HCT116 (cell line): ENCODE measurements around the gene BTLA. TPM values are rescaled to one million over a fixed set of nuclear protein-coding genes. Genes with fewer than 3 reads are reported as not detected.

Experiments
- ATAC-seq: fragments of 200-7000 bp; cut with Tn5 transposase; 2 replicates; pipeline ENCODE4 v1.9.1; 2020; ENCODE audit warnings: mild to moderate bottlenecking, moderate library complexity
- BruUV-seq: library from RNA; stranded (reverse); fragments of 400-500 nt; replicated peaks from 2 replicates; lab custom pipeline; 2021; lab: Mats Ljungman, UMichigan
- CTCF ChIA-PET: fragments of 300-600 bp; sonication (Branson Sonifier 250); formaldehyde crosslinking; loops from one replicate; lab custom pipeline; 2021; ENCODE audit warnings: antibody characterized with exemption; lab: Charles Lee
- POLR2A ChIA-PET: fragments of 300-600, 350-600 bp; sonication (Branson Sonifier 250); formaldehyde crosslinking; loops from one replicate; lab custom pipeline; 2021; ENCODE audit warnings: antibody characterized with exemption; lab: Charles Lee
- RAD21 ChIA-PET, 2 experiments: fragments of 300-600 bp; sonication (Branson Sonifier 250); formaldehyde crosslinking; loops; one replicate each; lab custom pipeline; 2023; ENCODE audit warnings: low total read pairs in 2 of 2; ENCODE audit not compliant: uncharacterized antibody in 2 of 2, unreplicated experiment in 2 of 2, low non-redundant PET in 1 of 2; lab: Charles Lee
- DNase-seq: peaks from one replicate; pipeline ENCODE4 v3.0.0-alpha.2; 2010; ENCODE audit warnings: low read depth, low spot score
- H2AFZ ChIP-seq: fragments of 200-600 bp; shearing (Covaris generic), sonication (generic); 2 replicates; pipeline ENCODE4 v1.6.1; 2017; ENCODE audit warnings: low read depth, mixed run types, mixed read lengths, antibody characterized with exemption, low read length; ENCODE audit not compliant: poor library complexity, severe bottlenecking
- H3K27ac ChIP-seq: 2 replicates; pipeline ENCODE4 v1.5.1; 2012; ENCODE audit warnings: low read depth, low read length
- H3K27me3 ChIP-seq: fragments of 200-600 bp; sonication (generic); 2 replicates; pipeline ENCODE4 v1.6.1; 2016; ENCODE audit warnings: mixed run types, low read length, mixed read lengths; ENCODE audit not compliant: insufficient read depth
- H3K36me3 ChIP-seq, 2 experiments: fragments of 200-500 bp in 1 of 2; fragments of 200-600 bp in 1 of 2; sonication (Bioruptor generic) in 1 of 2; sonication (generic) in 1 of 2; 2 replicates each; pipeline versions ENCODE4 v1.5.1 to v1.6.1; 2014 to 2016; ENCODE audit warnings: low read length in 2 of 2, inconsistent platforms in 1 of 2, mixed read lengths in 1 of 2, mixed run types in 1 of 2; ENCODE audit not compliant: insufficient read depth in 2 of 2, control insufficient read depth in 1 of 2
- H3K4me1 ChIP-seq, 2 experiments: fragments of 200-600 bp in 1 of 2; sonication (generic) in 1 of 2; 2 replicates each; pipeline versions ENCODE4 v1.5.1 to v1.6.1; 2012 to 2017; ENCODE audit warnings: low read length in 2 of 2, inconsistent platforms in 1 of 2, mild to moderate bottlenecking in 1 of 2, mixed read lengths in 1 of 2, mixed run types in 1 of 2, moderate library complexity in 1 of 2; ENCODE audit not compliant: insufficient read depth in 2 of 2, control insufficient read depth in 1 of 2
- H3K4me2 ChIP-seq: fragments of 200-600 bp; sonication (generic); 2 replicates; pipeline ENCODE4 v1.6.1; 2017; ENCODE audit warnings: mixed run types, low read length, mixed read lengths
- H3K4me3 ChIP-seq, 2 experiments: fragments of 200-600 bp in 1 of 2; sonication (generic) in 1 of 2; replicated peaks in 1 of 2; 2 replicates each; pipeline ENCODE4 v1.5.1; 2011 to 2016; ENCODE audit warnings: low read length in 2 of 2, control low read depth in 1 of 2, low read depth in 1 of 2, mild to moderate bottlenecking in 1 of 2, mixed read lengths in 1 of 2, mixed run types in 1 of 2
- H3K79me2 ChIP-seq: fragments of 200-600 bp; sonication (generic); 2 replicates; pipeline ENCODE4 v1.6.1; 2017; ENCODE audit warnings: mild to moderate bottlenecking, mixed run types, low read length, moderate library complexity, mixed read lengths; ENCODE audit not compliant: insufficient read depth
- H3K9ac ChIP-seq: fragments of 200-600 bp; sonication (generic); 2 replicates; pipeline ENCODE4 v1.6.1; 2016; ENCODE audit warnings: low read length, mixed read lengths
- H3K9me2 ChIP-seq: fragments of 200-600 bp; sonication (generic), shearing (Covaris generic); 2 replicates; pipeline ENCODE4 v1.6.1; 2017; ENCODE audit warnings: mixed run types, mild to moderate bottlenecking, moderate library complexity; ENCODE audit not compliant: insufficient read depth
- H3K9me3 ChIP-seq, 2 experiments: fragments of 200-500 bp in 1 of 2; fragments of 200-600 bp in 1 of 2; sonication (Bioruptor generic) in 1 of 2; sonication (generic) in 1 of 2; 2 replicates each; pipeline ENCODE4 v1.6.1; 2014 to 2017; ENCODE audit warnings: low read length in 2 of 2, mixed read lengths in 2 of 2, inconsistent platforms in 1 of 2, low read depth in 1 of 2, mild to moderate bottlenecking in 1 of 2, mixed run types in 1 of 2, moderate library complexity in 1 of 2; ENCODE audit not compliant: control insufficient read depth in 1 of 2, insufficient read depth in 1 of 2
- H4K20me1 ChIP-seq: fragments of 200-600 bp; sonication (generic), shearing (Covaris generic); 2 replicates; pipeline ENCODE4 v1.6.1; 2017; ENCODE audit warnings: mixed run types, mild to moderate bottlenecking, moderate library complexity; ENCODE audit not compliant: insufficient read depth
- CBX3 ChIP-seq: IDR thresholded peaks from 2 replicates; pipeline ENCODE4 v1.6.1; 2012; ENCODE audit warnings: low read depth
- CEBPB ChIP-seq: IDR thresholded peaks from 2 replicates; pipeline ENCODE4 v1.6.1; 2012; ENCODE audit warnings: low read depth
- EGR1 ChIP-seq: IDR thresholded peaks from 2 replicates; pipeline ENCODE4 v1.6.1; 2012; ENCODE audit warnings: low read depth
- ELF1 ChIP-seq: IDR thresholded peaks from 2 replicates; pipeline ENCODE4 v1.6.1; 2012; ENCODE audit warnings: low read depth, borderline replicate concordance
- EZH2 ChIP-seq: fragments of 200-600 bp; sonication (generic); IDR thresholded peaks from 2 replicates; pipeline ENCODE4 v1.6.1; 2017; ENCODE audit warnings: antibody characterized with exemption, mixed run types
- FOSL1 ChIP-seq: IDR thresholded peaks from 2 replicates; pipeline ENCODE4 v1.6.1; 2012; ENCODE audit warnings: low read depth
- POLR2A ChIP-seq: IDR thresholded peaks from 2 replicates; pipeline ENCODE4 v1.7.0; 2011; ENCODE audit warnings: borderline replicate concordance; ENCODE audit not compliant: insufficient read depth, insufficient read length; ENCODE audit errors: extremely low read depth
- POLR2AphosphoS5 ChIP-seq: IDR thresholded peaks from 2 replicates; pipeline ENCODE4 v1.6.1; 2011; ENCODE audit warnings: mild to moderate bottlenecking, low read depth, low read length, moderate library complexity
- RAD21 ChIP-seq: IDR thresholded peaks from 2 replicates; pipeline ENCODE4 v1.6.1; 2012; ENCODE audit warnings: low read depth, mild to moderate bottlenecking
- SIN3A ChIP-seq: IDR thresholded peaks from 2 replicates; pipeline ENCODE4 v1.6.1; 2012; ENCODE audit warnings: low read depth
- SP1 ChIP-seq: IDR thresholded peaks from 2 replicates; pipeline ENCODE4 v1.6.1; 2012; ENCODE audit warnings: low read depth
- TCF7L2 ChIP-seq: IDR thresholded peaks from 2 replicates; pipeline ENCODE4 v1.7.0; 2011; ENCODE audit warnings: borderline replicate concordance, inconsistent platforms; ENCODE audit not compliant: insufficient read depth, insufficient read length; ENCODE audit errors: extremely low read depth
- ZFX ChIP-seq: fragments of 450-650 bp; IDR thresholded peaks from 2 replicates; pipeline ENCODE4 v1.6.1; 2017
- ZNF274 ChIP-seq: fragments of 200-500 bp; sonication (Bioruptor generic); IDR thresholded peaks from 2 replicates; pipeline ENCODE4 v1.6.1; 2014; ENCODE audit warnings: mild to moderate bottlenecking, low read depth, low read length, inconsistent platforms
- intact Hi-C: fragments of 100-400 bp; cut with micrococcal nuclease; formaldehyde crosslinking; loops from 2 replicates; pipeline ENCODE4 v1.10.0; 2022
- total RNA-seq: library from RNA; stranded (reverse); gene quantifications from one replicate; pipeline ENCODE4 v1.2.1, GENCODE V29; 2021; ENCODE audit not compliant: unreplicated experiment
- TF ChIP-seq, protein P1 (sequence below), 3 experiments: fragments of 200-600 bp in 1 of 3; sonication (generic) in 1 of 3; IDR thresholded peaks in 2 of 3; conservative IDR thresholded peaks in 1 of 3; 2 replicates each; pipeline ENCODE4 v1.5.1; 2012 to 2017; ENCODE audit warnings: low read depth in 2 of 3, low read length in 2 of 3, antibody characterized with exemption in 1 of 3, borderline replicate concordance in 1 of 3, control low read depth in 1 of 3, mild to moderate bottlenecking in 1 of 3, mixed read lengths in 1 of 3, mixed run types in 1 of 3, moderate library complexity in 1 of 3; ENCODE audit not compliant: insufficient read depth in 1 of 3
- TF ChIP-seq, protein P2 (sequence below): IDR thresholded peaks from 2 replicates; pipeline ENCODE4 v1.6.1; 2012; ENCODE audit warnings: low read depth
- TF ChIP-seq, protein P3 (sequence below): IDR thresholded peaks from 2 replicates; pipeline ENCODE4 v1.6.1; 2012
- TF ChIP-seq, protein P4 (sequence below): IDR thresholded peaks from 2 replicates; pipeline ENCODE4 v1.6.1; 2012

Gene BTLA
- total RNA-seq, 1 experiment from 2014 or later = 0.17 TPM

DNA sequence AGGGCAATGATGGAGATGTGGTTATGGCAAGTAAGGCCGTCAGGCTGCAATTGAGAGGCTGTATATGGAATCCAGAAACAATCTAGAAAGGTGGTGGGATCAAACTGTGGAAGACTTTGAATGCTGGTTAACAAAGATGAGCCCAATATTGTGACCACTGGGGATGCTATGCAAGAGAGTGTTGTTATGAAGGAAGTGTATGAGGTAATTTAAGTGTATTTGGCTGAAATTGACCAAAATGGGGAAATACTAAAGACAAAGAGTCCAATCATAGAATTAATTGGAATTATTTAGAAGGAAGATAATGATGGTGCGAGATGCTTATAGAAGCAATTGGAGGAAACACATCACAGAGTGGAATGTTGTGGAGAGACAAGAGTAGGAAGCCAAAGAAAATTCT is 24.5 kb downstream of the BTLA start:
- no peak overlapping the region for H3K9ac ChIP-seq
- H3K9me2 ChIP-seq = no peaks in the 10 kb centered on the region
- ChIA-PET CTCF (no interaction called here), POLR2A (no interaction called here), RAD21 (no interaction called here)
- no peak overlapping the region for H2AFZ ChIP-seq
- no peaks in the 10 kb centered on the region for H3K4me1 ChIP-seq
- H4K20me1 ChIP-seq = no peaks in the 10 kb centered on the region
- no TSS peak for BruUV-seq
- H3K36me3 ChIP-seq = no peaks in the 10 kb centered on the region
- no peak overlapping the region for H3K4me2 ChIP-seq
- H3K4me3 ChIP-seq = no peak overlapping the region
- TF ChIP-seq, protein P1, sequence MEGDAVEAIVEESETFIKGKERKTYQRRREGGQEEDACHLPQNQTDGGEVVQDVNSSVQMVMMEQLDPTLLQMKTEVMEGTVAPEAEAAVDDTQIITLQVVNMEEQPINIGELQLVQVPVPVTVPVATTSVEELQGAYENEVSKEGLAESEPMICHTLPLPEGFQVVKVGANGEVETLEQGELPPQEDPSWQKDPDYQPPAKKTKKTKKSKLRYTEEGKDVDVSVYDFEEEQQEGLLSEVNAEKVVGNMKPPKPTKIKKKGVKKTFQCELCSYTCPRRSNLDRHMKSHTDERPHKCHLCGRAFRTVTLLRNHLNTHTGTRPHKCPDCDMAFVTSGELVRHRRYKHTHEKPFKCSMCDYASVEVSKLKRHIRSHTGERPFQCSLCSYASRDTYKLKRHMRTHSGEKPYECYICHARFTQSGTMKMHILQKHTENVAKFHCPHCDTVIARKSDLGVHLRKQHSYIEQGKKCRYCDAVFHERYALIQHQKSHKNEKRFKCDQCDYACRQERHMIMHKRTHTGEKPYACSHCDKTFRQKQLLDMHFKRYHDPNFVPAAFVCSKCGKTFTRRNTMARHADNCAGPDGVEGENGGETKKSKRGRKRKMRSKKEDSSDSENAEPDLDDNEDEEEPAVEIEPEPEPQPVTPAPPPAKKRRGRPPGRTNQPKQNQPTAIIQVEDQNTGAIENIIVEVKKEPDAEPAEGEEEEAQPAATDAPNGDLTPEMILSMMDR (IDR thresholded peaks at IDR 0.05 in 2 of 3, conservative IDR thresholded peaks at IDR 0.05 in 1 of 3; ENCODE audit: borderline replicate concordance in 1 of 3, insufficient read depth in 1 of 3, low read depth in 2 of 3, low read length in 2 of 3) = no peak
- TF ChIP-seq POLR2AphosphoS5 (no peak), SIN3A (no peak), SP1 (no peak), ZFX (no peak), CBX3 (no peak), FOSL1 (no peak), RAD21 (no peak), ZNF274 (no peak), EZH2 (no peak), EGR1 (no peak), ELF1 (no peak), POLR2A (no peak), CEBPB (no peak), TCF7L2 (no peak)
- TF ChIP-seq, protein P2, sequence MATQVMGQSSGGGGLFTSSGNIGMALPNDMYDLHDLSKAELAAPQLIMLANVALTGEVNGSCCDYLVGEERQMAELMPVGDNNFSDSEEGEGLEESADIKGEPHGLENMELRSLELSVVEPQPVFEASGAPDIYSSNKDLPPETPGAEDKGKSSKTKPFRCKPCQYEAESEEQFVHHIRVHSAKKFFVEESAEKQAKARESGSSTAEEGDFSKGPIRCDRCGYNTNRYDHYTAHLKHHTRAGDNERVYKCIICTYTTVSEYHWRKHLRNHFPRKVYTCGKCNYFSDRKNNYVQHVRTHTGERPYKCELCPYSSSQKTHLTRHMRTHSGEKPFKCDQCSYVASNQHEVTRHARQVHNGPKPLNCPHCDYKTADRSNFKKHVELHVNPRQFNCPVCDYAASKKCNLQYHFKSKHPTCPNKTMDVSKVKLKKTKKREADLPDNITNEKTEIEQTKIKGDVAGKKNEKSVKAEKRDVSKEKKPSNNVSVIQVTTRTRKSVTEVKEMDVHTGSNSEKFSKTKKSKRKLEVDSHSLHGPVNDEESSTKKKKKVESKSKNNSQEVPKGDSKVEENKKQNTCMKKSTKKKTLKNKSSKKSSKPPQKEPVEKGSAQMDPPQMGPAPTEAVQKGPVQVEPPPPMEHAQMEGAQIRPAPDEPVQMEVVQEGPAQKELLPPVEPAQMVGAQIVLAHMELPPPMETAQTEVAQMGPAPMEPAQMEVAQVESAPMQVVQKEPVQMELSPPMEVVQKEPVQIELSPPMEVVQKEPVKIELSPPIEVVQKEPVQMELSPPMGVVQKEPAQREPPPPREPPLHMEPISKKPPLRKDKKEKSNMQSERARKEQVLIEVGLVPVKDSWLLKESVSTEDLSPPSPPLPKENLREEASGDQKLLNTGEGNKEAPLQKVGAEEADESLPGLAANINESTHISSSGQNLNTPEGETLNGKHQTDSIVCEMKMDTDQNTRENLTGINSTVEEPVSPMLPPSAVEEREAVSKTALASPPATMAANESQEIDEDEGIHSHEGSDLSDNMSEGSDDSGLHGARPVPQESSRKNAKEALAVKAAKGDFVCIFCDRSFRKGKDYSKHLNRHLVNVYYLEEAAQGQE = no peak
- TF ChIP-seq, protein P3, sequence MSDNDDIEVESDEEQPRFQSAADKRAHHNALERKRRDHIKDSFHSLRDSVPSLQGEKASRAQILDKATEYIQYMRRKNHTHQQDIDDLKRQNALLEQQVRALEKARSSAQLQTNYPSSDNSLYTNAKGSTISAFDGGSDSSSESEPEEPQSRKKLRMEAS = no peak
- TF ChIP-seq, protein P4, sequence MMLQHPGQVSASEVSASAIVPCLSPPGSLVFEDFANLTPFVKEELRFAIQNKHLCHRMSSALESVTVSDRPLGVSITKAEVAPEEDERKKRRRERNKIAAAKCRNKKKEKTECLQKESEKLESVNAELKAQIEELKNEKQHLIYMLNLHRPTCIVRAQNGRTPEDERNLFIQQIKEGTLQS = no peak
- H3K9me3 ChIP-seq = no peaks in the 10 kb centered on the region
- DNase-seq = no peak
- H3K27me3 ChIP-seq = no peaks in the 10 kb centered on the region
- intact Hi-C loops = no loop called here
- H3K79me2 ChIP-seq = no peaks in the 10 kb centered on the region
- no peak for ATAC-seq
- H3K27ac ChIP-seq = no peak overlapping the region
